Chondrocyte (in vitro differentiated cells): ENCODE results near the gene CYP26A1. TPM values are rescaled to one million over a fixed set of nuclear protein-coding genes. Genes with fewer than 3 reads are reported as not detected.

Source experiments
- DNase-seq: peaks from one replicate; pipeline ENCODE4 v3.0.0; 2021; ENCODE audit warnings: mixed read lengths, low spot score
- H3K27ac Mint-ChIP-seq: one replicate; pipeline ENCODE4 v1.8.0; 2021; ENCODE audit warnings: mild to moderate bottlenecking, moderate library complexity, mixed read lengths; ENCODE audit not compliant: unreplicated experiment
- H3K27me3 Mint-ChIP-seq: 2 replicates; pipeline ENCODE4 v1.8.0; 2021; ENCODE audit warnings: low read depth, mixed read lengths
- H3K36me3 Mint-ChIP-seq: 2 replicates; pipeline ENCODE4 v1.8.0; 2021; ENCODE audit warnings: low read depth, mixed read lengths
- H3K4me1 Mint-ChIP-seq: 2 replicates; pipeline ENCODE4 v1.8.0; 2021; ENCODE audit warnings: low read depth, mild to moderate bottlenecking, mixed read lengths
- H3K4me3 Mint-ChIP-seq: one replicate; pipeline ENCODE4 v1.8.0; 2021; ENCODE audit warnings: mild to moderate bottlenecking, moderate library complexity, mixed read lengths; ENCODE audit not compliant: unreplicated experiment
- H3K9me3 Mint-ChIP-seq: 2 replicates; pipeline ENCODE4 v1.8.0; 2021; ENCODE audit warnings: low read depth, mixed read lengths
- CTCF ChIP-seq: fragments of 200-600 bp; sonication (generic); IDR thresholded peaks from 2 replicates; pipeline ENCODE4 v1.5.0; 2021; ENCODE audit warnings: antibody characterized with exemption, mild to moderate bottlenecking, moderate library complexity
- total RNA-seq: library from RNA; stranded (reverse); gene quantifications from 3 replicates; pipeline ENCODE4 v1.2.1, GENCODE V29; 2021

CYP26A1 gene
- total RNA-seq, 1 donor from 2014 or later, result 0.47 TPM

- no peaks in the 10 kb centered on the region for H3K36me3 Mint-ChIP-seq
- H3K27me3 Mint-ChIP-seq, result peaks cover 2% of the 10 kb centered on the region
- TF ChIP-seq CTCF, result no peak
- H3K9me3 Mint-ChIP-seq, result no peaks in the 10 kb centered on the region
- H3K4me3 Mint-ChIP-seq, result no peak overlapping the region
- DNase-seq, result no peak
- no peak overlapping the region for H3K27ac Mint-ChIP-seq
- peaks cover 9% of the 10 kb centered on the region for H3K4me1 Mint-ChIP-seq
Observed at GRCh38 chr10:93054486-93054885, 19.2 kb upstream of the CYP26A1 start.

- H3K4me1 Mint-ChIP-seq, result peaks cover 12% of the 10 kb centered on the region
- H3K27me3 Mint-ChIP-seq, result peaks cover 2% of the 10 kb centered on the region
- no peak overlapping the region for H3K27ac Mint-ChIP-seq
- TF ChIP-seq CTCF, result no peak
- H3K36me3 Mint-ChIP-seq, result peaks cover 2% of the 10 kb centered on the region
- no peak overlapping the region for H3K4me3 Mint-ChIP-seq
- no peak for DNase-seq
- H3K9me3 Mint-ChIP-seq, result no peaks in the 10 kb centered on the region
Observed at GRCh38 chr10:93058139-93058538, 15.6 kb upstream of the CYP26A1 start.

- H3K4me1 Mint-ChIP-seq, result peaks cover 16% of the 10 kb centered on the region
- H3K36me3 Mint-ChIP-seq, result peaks cover 2% of the 10 kb centered on the region
- no peaks in the 10 kb centered on the region for H3K9me3 Mint-ChIP-seq
- no peak for DNase-seq
- no peak within 1 kb of the TSS for H3K27ac Mint-ChIP-seq
- H3K27me3 Mint-ChIP-seq, result peaks cover 17% of the 10 kb centered on the region
- TF ChIP-seq CTCF, result no peak
- H3K4me3 Mint-ChIP-seq, result peak within 1 kb of the TSS; percentile 13
Observed at GRCh38 chr10:93059975-93060886, 13.5 kb upstream of the CYP26A1 start, which contains the start of gene CYP26C1. TSS of gene CYP26C1 (plus strand) at chr10:93060798. CDS start at chr10:93061264, 466 bp downstream.

GRCh38 chr10:93060887-93061593 is 12.7 kb upstream of the CYP26A1 start:
- H3K36me3 Mint-ChIP-seq, result peaks cover 2% of the 10 kb centered on the region
- H3K4me1 Mint-ChIP-seq, result peaks cover 20% of the 10 kb centered on the region
- no peak overlapping the region for H3K27ac Mint-ChIP-seq
- H3K9me3 Mint-ChIP-seq, result no peaks in the 10 kb centered on the region
- no peak overlapping the region for H3K4me3 Mint-ChIP-seq
- TF ChIP-seq CTCF, result no peak
- no peak for DNase-seq
- H3K27me3 Mint-ChIP-seq, result peaks cover 21% of the 10 kb centered on the region
